Colon (tissue), 2 donors: ENCODE results near the gene PEX14.

Experiments used
- FAIRE-seq: peaks from 2 replicates; lab custom pipeline; 2012; peaks lifted over from hg19 to GRCh38; lab: Jason Lieb, UNC
- donor health status: control.
- donor health status: control.

PEX14 gene

GRCh38 chr1:10549904-10550664, 75.3 kb downstream of the PEX14 start:
- FAIRE-seq: no peak

DNA sequence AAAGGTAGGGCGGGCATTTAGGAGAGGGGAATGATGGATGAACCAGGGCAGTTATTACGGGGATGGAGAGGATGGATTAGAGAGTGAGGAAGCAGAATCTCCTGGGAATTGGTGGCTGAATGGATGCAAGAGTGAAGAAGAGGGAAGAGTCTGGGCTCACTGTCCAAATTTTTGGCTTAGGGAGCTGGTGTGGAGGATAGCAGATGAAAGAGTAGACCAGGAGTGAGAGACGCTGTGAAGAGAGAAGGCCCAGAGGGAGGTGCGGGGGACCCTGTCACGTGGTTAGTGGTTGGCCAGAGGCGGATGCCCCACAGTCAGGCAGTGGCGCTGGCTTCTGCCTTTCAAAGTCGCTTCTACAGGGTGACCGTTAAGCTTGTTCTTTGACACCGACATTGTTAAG, 78.4 kb downstream of the PEX14 start:
- FAIRE-seq: no peak

DNA sequence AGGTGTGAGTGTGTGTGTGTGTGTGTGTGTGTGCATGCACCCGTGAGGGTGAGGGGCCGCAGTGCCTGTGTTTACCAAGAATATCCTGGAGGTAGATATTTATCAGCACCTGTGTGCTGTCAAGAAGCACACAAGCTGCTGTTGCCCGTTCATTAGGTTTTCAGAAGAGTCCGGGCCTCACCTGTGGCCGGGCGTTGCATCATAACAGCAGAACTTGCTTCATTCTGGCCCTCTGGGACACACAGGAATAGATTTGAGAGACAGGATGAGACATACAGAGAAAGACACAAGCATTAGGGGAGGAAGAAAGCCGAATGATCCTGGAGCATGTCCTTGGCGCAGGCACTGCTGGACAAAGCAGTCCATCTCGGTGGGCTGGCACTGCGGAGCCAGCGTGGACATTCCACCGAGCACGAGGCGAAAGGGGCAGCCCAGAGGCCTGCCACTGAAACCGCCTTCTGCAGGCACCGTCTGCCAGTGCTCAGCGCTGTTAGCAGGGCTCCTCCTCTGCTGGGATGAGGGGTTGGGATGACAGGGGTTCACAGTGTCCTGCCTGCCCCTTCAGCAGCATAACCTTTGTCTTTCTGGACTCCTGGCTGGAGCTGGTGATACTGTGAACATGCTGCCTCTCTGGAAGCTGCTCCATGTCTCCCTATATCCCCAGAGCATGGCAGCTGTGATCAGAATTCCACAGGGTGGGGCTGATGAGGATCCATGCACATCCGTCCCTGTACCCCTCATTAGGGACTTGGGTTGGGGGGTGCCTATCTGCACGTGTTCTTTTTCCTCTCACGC, 81.1 kb downstream of the PEX14 start:
- FAIRE-seq: no peak

DNA sequence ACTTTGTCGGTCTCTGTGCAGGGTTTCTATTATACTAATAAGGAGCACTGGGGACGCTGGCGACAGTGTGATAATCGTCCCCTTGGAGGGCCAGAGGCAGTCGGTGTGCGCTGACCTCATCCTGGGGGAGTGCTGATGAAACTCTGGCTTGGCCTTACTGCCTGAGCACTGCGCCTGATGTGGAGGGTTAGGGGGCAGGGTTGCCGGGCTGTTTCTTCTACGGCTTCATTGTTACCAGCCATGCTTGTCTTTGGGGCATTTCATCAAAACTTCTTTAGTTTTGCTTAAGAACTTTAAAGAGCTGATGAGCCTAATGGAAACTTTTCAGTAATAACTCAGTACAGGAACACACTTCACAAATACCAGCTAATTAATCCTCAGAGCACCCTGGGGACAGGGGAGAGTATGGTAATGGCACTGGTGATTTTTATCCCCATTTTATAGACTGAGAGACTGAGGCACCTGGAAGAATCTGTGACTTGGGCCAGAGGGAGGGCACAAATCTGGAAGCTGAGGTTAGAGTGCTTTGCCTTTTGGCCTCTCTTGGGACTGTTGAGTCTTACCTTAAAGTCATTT, 81.8 kb downstream of the PEX14 start:
- no peak for FAIRE-seq

GRCh38 chr1:10557714-10558113, 83.0 kb downstream of the PEX14 start:
- FAIRE-seq: no peak

DNA sequence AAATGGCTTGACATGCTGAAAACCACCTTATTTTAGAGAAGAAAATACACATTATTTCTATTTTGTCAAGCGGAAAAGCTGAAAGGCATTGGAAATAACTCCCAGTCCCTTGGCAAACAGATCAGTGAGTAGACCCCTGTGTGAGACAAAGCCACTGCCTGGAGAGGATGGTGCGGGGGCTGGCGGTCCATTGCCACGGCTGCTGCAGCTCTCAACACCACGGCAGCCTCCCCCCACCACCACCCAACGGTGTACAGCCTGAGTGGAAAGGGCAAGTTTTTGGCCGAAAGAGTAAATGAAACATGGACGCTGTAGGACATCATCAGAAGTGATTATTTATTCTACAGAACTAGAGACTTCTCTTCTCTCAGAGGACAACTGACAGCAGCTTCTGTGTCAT, 84.6 kb downstream of the PEX14 start:
- FAIRE-seq: no peak

GRCh38 chr1:10561497-10561896, 86.7 kb downstream of the PEX14 start:
- no peak for FAIRE-seq

- FAIRE-seq: no peak
These were observed 87.2 kb downstream of the PEX14 start for GRCh38 chr1:10561955-10562354.

- FAIRE-seq: no peak
These were observed 89.3 kb downstream of the PEX14 start for GRCh38 chr1:10564063-10564462.

DNA sequence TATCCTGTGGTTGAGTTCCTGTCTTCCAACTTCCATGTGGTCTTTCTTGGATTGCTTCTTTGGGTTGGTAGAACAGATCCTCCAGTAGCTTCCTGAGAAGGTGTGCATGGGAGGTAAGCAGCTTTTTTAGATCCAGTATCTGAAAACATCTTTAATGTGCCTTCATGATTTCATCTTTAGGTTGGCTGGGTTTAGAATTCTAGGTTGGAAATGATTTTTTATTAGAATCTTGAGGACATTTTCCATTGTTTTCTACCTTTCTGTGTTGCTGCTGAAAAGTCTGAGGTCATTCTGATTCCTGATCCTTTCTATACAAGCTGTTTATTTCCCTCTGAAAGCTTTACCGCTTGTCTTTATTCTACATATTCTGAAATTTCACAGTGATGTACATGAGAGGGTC, 94.8 kb downstream of the PEX14 start:
- FAIRE-seq: no peak

DNA sequence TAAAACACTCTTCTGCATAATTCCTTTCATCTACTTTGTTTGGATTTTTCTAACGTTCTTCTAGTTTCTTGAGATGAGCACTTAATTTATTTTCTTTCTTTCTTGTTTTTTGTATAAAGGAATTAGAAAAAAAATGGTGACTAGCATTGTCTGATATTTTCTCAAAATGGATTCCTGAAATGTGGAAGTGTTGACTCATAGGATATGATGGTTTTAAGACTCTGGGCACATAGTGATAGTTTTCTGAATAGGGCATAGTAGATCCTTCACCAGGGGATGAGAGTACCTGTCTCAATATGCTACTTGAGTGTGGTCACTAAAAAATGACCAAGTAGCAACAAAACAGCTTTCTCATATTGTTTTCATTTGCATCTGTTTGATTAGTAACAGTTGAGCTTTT, 100.9 kb downstream of the PEX14 start:
- FAIRE-seq: no peak

DNA sequence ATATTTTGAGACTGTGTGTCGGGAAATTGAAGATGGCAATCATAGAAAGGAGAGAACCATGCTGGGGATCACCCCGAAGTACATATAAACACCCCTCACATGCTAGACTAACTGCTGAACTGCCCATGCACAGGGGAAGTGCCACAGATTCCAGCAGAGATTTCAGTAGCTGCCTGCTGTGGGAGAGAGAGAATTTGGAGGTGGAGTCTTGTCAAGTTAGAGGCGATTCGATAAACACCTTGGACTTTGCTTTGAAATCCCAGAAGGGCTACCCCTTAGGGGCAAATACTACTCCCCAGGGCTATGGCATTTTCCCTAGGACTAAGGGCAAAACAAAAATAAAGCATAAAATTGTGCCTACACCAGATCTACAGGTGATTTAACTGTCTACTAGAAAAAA, 103.3 kb downstream of the PEX14 start:
- FAIRE-seq: no peak

GRCh38 chr1:10583641-10584040, 108.9 kb downstream of the PEX14 start:
- FAIRE-seq: no peak

- FAIRE-seq: no peak
These were observed 110.5 kb downstream of the PEX14 start for GRCh38 chr1:10585242-10585641.

DNA sequence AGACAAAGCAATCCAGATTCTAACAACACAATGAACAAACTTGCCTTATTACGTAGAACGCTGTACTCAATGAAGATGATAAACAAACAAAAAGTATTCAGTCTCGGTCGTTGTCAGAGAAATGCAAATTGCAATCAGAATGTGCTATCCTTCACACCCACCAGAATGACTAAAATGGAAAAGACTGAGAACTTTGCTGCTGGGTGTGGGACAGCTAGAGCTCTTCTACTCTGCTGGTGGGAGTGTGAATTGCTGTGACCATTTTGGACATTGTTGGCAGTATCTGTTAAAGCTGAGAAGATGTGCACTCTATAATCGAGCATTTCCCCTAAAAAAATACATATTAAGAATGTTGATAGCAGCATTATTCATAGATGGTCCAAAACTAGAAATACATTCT, 111.4 kb downstream of the PEX14 start:
- no peak for FAIRE-seq

DNA sequence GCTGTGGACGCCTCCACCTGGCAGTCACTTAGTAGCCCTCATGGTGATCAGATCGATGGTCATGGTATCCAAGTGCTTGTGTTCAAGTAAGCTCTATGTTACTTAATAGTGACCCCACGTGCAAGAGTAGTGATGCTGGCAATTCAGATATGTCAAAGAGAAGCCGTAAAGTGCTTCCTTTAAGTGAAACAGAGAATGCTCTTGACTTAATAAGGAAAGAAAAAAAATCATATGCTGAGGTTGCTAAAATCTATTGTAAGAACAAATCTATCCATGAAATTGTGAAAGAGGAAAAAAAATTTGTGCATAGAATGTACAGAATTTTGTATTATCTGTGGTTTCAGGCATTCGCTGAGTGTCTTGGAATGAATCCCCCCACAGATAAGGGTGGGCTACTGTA, 113.9 kb downstream of the PEX14 start:
- FAIRE-seq: no peak

- FAIRE-seq: no peak
These were observed 114.3 kb downstream of the PEX14 start for GRCh38 chr1:10589074-10589473.

GRCh38 chr1:10591010-10591409, 116.3 kb downstream of the PEX14 start:
- no peak for FAIRE-seq

DNA sequence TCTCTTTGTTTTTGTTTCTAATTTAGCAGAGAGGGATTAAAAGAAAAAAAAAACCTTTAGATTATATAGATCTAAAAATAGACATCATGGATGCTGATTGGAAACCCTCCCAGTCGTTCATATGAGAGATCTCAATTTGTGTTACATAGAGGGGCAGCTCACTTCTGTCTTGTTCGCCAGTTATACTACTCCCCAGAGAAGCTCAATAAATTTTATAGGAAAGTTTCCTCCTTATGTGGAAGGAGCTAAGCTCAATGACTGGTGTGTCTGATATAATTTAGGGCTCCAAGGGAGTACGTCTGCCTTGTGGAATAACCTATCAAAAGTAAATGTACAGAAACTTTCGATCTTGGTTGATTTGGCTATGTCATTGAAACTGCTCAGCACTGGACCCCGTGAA, 117.6 kb downstream of the PEX14 start:
- no peak for FAIRE-seq

- FAIRE-seq: no peak
These were observed 119.0 kb downstream of the PEX14 start for GRCh38 chr1:10593750-10594149.

DNA sequence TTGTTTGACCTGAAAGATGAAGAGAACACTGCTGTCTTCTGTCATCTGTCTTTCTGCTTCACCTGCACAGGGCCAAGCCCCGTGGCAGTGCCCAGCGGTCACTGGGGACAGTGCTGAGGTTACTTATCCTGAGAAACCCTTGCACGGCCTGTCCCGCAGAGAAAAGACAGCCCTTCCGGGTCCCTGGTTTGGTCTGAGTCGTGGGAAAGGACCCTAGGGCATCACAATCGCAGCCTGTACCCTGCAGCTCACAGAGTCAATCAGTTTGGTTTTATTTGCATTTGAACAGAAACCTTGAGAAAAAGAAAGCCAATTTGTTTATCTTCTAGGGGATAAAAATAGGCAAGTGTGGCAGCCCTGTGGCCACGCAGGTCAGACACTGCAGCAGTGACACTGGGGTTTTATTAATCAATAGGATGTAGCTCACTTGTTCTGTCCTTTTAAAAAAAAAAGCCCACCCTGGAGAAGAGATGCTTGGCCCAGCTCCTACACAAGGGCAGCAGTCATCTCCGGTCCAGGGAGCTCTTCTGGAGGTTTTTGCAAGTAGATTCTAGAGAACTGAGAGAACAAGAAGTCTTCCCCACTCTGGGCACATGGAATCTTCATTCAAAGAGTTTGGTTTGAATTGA, 120.0 kb downstream of the PEX14 start:
- no peak for FAIRE-seq

GRCh38 chr1:10596780-10597179, 122.0 kb downstream of the PEX14 start:
- no peak for FAIRE-seq
